GM19395 (cell line): ENCODE measurements around the gene BNIP2.
"Not testable (repeated sequence)": the region's sequence is repeated elsewhere in the genome, so short reads cannot be mapped to it uniquely, and the experiment has no call there.

Experiments
- ATAC-seq: cut with Tn5 transposase; IDR thresholded peaks from one replicate; pipeline ENCODE4 v1.9.1; 2021; ENCODE audit warnings: mild to moderate bottlenecking, moderate library complexity; ENCODE audit not compliant: unreplicated experiment

The BNIP2 gene

GRCh38 chr15:59689626-59690236, 611 bp upstream of the BNIP2 start:
- ATAC-seq, result peak; percentile 34

- ATAC-seq, result no peak
Observed at GRCh38 chr15:59688423-59688781, 718 bp downstream of the BNIP2 start.

DNA sequence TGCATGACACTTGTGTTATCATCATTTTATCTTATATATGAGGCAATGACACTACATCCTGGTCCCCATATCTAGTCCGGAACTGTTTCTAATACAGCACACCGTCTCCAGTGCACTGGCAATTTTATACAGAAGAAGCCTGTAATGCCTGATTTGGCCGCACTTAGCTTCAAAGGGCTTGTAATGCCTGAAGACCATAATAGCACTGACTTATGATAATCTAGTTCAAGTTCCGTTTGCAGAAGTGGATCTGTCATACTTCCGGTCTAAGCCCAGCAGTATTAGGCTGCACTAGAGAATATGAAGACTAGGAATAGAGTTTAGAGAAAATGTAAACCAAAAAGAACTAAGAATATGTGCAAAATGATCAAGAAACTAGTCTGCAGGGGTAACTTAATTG, 1.3 kb downstream of the BNIP2 start:
- no peak for ATAC-seq

DNA sequence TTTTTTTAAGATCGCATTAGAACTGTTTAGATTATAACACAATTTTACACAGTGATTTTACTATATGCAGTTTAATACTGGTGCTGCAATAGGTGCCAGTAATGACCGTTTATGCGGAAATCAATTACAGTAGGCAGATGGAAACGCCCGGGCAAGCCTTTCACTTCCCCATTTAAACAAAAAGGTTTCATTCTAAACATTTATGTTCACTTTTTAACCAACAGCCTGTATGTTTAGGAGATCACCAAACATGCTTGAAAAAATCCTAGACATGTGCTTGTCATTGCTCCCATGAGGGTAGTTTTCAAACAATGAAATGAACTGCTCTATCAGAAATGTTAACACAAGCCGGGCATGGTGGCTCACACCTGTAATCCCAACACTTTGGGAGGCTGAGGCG, 2.7 kb downstream of the BNIP2 start:
- ATAC-seq, result no peak

- no peak for ATAC-seq
Observed at GRCh38 chr15:59685737-59686297, 3.3 kb downstream of the BNIP2 start.

DNA sequence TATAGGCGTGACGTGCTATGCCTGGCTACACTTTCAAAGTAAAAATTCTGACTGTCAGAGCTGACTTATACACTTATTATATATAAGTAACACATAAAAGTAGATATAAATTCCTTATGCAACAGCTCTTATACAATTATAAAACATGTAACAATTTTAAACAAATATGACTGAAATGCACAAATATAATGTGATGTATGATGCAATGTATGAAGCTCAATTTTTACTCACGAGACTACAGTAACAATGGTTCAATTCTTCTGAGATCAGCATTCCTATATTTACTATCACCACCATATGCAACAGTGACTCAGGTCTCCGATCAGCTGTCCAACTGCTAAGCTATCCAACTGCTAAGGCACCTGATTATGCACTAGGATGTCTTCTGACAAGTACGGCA, 8.2 kb downstream of the BNIP2 start:
- no peak for ATAC-seq

GRCh38 chr15:59680346-59680745, 8.8 kb downstream of the BNIP2 start:
- ATAC-seq, result no peak

DNA sequence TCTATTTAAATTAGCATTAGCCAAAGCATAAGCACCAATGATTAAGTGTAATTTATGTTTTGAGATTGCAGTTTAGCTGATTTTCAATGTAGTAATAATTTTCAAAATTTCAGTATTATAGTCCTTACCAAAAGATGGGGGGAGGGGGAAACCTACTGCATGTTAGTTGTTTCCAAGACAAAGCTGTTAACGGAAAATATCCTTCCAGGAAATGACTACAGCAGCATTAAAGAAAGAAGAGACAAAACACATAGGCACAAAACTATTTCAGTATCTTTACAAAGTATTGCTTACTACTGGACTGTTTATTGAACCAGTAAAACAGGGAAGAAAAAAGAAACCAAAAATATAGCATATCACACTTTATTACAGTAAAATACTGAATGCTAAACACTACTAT, 10.5 kb downstream of the BNIP2 start:
- no peak for ATAC-seq

DNA sequence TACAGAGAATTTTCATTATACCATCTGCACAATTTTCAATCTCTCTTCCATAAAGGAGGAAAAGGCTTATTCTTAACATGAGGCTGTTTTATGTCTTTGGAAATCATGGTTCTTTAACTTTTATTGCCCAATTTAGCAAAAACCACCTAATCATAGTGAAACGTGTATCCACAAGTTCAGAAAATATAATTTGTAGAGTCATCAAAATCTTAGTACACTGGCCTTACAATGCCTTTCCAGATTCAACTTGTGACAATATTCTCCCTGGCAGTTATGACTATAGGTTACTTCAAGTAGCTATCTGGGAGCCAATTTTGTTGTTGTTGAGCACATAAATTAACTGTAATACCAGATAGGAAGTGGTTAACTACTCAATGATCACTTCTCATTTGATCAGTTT, 10.9 kb downstream of the BNIP2 start:
- ATAC-seq, result no peak

GRCh38 chr15:59676565-59676964, 12.6 kb downstream of the BNIP2 start:
- no peak for ATAC-seq

DNA sequence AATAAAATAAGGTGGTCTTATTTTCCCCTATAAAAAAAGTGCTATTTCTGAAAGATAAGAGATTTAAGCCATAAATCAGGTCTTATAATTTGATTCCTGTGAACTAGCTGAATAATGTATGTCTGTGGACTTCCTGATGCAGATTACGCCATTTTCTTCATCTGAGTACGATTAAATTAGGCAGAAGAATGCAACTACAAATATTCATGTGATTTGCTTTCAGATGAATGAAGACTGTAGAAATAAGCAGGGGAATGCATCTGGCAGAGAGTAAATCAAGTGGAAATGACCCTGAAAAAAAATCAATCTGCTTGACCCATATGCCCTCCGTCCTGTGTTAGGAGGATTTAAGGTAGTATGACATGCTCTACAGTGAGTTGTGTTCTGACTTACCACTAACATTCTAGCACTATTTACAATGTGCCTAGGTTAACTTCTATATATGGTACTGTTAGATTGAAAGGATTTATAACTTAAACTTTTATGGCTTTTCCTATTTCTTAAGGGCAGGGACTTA, 14.7 kb downstream of the BNIP2 start:
- ATAC-seq, result no peak

DNA sequence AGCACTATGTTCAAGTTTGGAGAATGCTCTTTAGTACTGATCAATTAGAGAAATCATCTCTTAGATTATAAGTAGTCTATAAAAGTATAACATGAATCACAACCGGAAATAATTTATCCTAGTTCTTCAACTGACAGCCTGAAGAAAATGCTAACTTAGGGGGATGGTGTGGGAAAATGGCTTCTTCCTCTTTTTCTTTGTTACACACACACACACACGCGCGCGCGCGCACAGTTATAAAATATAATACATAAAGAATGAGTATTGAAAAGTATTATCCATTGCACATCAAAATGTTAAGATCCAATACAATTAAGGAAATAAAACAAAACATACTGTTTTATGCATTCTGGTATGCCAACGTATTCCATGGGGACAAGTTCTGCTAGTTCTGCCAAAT, 20.6 kb downstream of the BNIP2 start:
- ATAC-seq, result no peak

GRCh38 chr15:59662260-59662659, 26.9 kb downstream of the BNIP2 start:
- ATAC-seq, result no peak

DNA sequence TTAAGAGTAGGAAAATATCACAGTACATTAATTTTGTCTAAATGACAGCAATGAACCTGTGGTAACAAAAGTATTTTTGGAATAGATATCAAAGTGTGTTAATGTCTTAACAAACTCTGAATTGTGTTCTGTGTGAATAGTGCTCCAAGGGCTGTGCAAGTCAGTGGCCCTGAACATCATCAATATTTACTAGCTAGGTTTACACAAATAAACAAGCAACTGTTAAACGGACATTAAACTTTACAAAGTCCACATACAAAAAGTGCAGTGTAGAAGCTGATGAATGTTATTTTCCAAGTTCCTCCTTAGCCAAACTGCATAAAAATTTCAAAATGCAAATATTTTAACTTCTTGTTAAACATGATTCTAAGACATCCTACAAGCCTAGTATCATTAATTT, 29.8 kb downstream of the BNIP2 start:
- no peak for ATAC-seq

GRCh38 chr15:59657635-59658125, 31.4 kb downstream of the BNIP2 start:
- ATAC-seq, result peak; percentile 6

GRCh38 chr15:59656897-59657634, 32.1 kb downstream of the BNIP2 start, which contains the start of gene GTF2A2:
GTF2A2 (minus strand) TSS chr15:59657515; CDS start chr15:59652277, 5,238 bp downstream.
- peak; percentile 99 for ATAC-seq

DNA sequence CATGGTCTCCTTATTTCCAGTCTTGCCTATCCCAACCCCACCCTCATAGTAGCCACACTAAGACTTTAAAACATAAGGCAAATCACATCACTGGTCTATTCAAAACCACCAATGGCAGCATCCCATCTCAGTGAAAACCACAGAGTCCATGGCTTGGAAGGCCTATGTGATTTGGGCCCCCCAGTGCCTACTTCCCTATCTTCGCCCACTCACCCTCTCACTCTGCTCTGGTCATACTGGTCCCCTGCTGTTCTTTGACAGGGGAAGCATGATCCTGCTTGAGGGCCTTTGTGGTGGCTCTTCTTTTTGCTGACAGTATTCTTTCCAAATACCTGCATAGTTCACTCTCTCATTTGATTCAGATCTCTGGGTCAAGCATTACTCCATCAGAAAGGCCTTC, 35.1 kb downstream of the BNIP2 start:
- ATAC-seq, result no peak

- no peak for ATAC-seq
Observed at GRCh38 chr15:59649603-59650002, 39.5 kb downstream of the BNIP2 start.

GRCh38 chr15:59647085-59647484, 42.0 kb downstream of the BNIP2 start:
- ATAC-seq, result no peak

- no peak for ATAC-seq
Observed at GRCh38 chr15:59646277-59646676, 42.8 kb downstream of the BNIP2 start.

- ATAC-seq, result not testable (repeated sequence)
Observed at GRCh38 chr15:59645812-59646211, 43.3 kb downstream of the BNIP2 start.

DNA sequence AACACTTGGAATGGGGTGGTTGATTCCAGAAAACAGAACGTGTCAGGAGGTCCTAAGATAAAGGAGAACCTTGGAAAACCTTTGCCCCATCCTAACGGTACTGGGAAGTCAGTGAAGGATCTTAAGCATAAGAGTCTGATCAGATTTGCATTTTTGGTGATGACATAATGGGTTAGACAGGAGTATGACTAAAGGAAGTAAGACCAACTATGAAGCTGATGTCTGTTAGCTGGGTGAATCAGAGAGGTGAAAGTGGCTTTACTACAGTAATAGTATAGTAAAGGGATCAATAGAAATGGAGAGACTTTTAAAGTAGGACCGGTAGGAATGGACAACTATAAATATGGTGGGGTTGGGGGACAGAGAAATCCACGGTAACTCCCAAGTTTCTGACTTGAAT, 44.4 kb downstream of the BNIP2 start:
- no peak for ATAC-seq
